Activated T-cell treated with anti-CD3 and anti-CD28 coated beads, Interleukin-2, amount 50 U/mL, for 1 hour (primary cell): Measurements from ENCODE around the gene KRTAP22-1.

Source experiments
- DNase-seq: peaks from one replicate; pipeline ENCODE4 v3.0.0-alpha.2; 2020

KRTAP22-1 gene

GRCh38 chr21:30600787-30601186 lies at the start of gene KRTAP22-1:
Gene KRTAP22-1 (plus strand): TSS chr21:30601087.
- DNase-seq, result no peak

GRCh38 chr21:30552782-30553181 lies 48.1 kb upstream of the KRTAP22-1 start:
- DNase-seq, result no peak

DNA sequence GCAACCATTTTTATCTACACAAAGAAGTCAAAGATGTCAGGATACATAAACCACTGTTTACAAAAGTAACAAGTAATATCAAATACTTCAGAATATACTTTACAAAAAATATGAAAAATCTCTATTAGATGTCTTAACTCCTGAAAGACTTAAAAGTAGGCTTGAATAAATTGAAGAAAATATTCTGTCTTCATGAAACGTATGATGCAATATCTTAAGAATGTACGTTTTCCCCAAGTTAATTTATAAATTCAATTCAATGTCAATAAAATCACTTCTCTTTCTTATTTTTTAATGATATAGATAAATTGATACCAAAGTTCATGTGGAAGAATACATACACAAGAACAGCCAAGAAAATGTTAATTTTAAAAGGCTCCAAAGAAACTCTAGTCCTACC lies 45.8 kb upstream of the KRTAP22-1 start:
- DNase-seq, result no peak

DNA sequence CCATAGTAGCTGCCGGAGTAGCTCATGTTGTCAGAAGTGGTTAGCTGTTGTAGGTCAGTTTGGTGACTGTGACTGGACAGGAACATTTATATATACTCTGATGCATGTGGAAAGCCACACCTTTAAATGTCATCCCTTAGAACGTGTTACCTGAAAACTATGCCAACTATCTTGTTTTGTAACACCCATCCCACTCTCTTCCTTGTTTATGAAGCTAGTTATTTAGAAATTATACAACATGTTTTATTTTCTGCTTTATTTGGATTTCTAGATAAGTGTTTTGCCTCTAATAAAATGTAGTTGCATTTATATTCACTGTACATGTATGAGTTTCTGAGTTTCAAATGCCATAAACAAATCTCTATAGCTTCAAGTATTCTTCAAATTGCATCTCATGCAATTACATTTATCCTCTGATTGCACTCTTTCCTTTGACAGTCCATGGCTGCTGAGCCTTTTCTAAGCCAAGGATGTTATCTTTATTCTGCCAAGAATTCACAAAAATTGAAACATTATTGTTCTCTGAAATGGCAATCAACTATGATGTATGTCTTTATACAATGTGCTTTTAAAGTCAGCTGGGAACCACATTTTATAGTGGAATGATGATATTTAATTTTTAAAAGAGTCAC lies 39.5 kb upstream of the KRTAP22-1 start, which contains the start of gene KRTAP19-7:
KRTAP19-7 (minus strand) TSS at position 51 of the 632 bp plus-strand sequence; CDS start at position 26, 25 bp downstream.
- no peak for DNase-seq

DNA sequence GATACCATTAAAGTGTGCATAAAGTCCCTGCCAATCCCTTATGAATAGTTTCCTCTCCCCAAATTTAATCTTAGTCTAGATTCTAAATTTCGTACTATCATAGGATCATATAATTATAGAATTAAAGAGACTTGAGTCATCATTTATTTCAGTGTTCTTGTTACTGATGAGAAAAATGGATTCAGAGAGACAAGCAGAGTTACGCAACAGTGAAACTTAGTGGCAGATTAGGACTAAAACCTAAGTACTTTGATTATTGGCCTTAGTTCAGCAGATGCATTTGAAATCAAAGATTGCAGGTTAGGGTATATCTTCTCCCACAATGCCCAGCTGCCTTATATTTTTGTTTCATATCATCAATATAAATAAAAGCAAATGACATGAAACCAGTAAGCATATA lies 38.9 kb upstream of the KRTAP22-1 start:
- DNase-seq, result no peak

- DNase-seq, result no peak
Observed at GRCh38 chr21:30563072-30563471, 37.8 kb upstream of the KRTAP22-1 start.

GRCh38 chr21:30563630-30564029 lies 37.3 kb upstream of the KRTAP22-1 start:
- no peak for DNase-seq

DNA sequence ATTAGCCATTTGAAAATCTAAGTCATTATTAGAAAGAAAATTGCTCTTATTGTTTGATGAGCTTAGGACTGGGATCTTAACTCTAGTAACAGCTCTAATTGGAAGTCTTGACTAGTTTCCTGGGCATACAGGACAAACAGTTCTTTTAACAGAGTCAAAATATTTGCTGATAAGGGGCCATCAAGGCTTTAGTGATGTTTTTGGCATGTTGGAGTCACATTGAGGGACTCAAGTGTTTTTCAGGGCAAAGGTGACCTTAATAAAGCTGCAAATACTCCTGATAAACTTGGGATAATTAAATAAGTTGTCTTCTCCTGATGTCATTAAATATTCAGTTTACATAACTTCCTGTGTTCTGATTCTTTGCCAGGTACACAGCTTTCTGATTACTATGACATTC lies 33.3 kb upstream of the KRTAP22-1 start:
- DNase-seq, result no peak

DNA sequence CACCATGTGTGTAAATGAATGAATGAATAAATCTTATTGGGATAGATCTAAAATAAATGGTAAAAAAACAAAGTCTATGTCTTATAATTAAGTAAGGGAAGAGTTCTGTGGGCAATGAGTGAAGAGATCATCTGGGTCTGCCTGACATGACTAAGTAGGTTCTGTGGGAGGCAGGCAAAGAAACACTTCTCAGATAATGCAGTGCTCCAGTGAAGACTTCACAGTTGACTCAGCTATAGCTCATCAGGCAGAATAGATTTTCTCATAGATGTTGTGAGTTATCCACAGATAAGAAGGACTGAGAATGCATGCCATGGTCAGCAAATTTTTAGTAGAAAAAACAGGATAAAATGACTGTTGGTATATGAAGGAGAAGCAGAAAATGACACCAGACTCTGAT lies 23.1 kb upstream of the KRTAP22-1 start:
- DNase-seq, result no peak

DNA sequence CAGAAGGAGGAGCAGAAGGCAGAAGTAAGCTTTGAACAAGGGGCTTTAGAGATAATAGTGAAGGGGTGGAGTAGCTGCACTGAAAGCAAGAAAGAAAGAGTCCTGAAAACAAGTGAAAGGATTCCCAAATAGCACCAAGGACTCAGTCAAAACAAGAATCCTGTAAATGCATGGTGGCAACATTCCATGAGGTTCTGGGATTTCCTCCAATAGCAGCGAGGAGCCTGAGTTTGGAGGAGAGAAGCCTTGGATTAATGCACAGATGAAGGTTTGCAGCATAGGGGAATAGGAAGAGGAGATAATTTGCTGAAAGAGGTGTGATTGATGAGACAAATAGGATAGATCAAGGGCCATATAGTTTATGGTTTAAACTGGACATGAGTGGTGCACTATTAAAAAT lies 21.5 kb upstream of the KRTAP22-1 start:
- no peak for DNase-seq

- DNase-seq, result no peak
Observed at GRCh38 chr21:30580132-30580531, 20.8 kb upstream of the KRTAP22-1 start.

DNA sequence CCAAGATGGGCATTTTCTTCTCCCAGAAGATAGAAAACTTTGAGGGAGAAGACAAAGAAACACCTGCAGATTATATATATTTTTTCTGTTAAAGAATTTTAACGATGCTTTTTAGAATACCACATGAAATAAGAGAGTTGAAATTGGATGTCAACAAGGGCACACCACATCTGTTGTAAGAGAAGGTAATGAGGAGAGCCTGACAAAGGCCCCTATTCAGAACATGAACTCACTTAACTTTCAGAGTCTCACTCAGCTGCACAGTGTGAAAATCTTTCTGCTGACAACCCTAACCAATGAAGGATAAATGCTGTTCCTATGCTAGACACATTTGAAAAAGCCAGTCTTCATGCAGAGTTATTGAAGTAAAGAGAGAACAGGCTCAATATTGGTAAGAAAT lies 18.0 kb upstream of the KRTAP22-1 start:
- no peak for DNase-seq

DNA sequence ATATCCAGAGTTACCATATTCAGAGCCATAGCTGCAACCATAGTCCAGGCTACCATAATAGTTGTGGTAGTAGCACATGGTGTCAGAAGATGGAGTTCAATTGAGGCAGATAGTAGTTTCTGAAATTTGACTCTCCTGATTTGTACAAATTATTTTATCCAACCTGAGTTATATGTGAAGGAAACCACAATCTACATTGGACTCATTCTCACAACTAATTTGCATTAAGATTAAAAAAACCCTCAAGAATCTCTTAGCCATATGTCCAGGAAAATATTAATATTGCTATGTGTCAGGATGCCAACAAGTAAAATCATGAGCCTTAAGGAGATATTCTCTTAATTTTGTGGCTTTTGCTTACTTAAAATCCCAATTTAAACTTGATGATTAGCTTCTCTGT lies 10.6 kb upstream of the KRTAP22-1 start, which contains the start of gene KRTAP22-2:
KRTAP22-2 (minus strand) TSS at position 101 of the 400 bp plus-strand sequence.
- no peak for DNase-seq

- no peak for DNase-seq
Observed at GRCh38 chr21:30592140-30592539, 8.7 kb upstream of the KRTAP22-1 start, which contains the start of gene KRTAP6-3. Gene KRTAP6-3 (plus strand): TSS chr21:30592440. CDS start chr21:30592446, 6 bp downstream.

DNA sequence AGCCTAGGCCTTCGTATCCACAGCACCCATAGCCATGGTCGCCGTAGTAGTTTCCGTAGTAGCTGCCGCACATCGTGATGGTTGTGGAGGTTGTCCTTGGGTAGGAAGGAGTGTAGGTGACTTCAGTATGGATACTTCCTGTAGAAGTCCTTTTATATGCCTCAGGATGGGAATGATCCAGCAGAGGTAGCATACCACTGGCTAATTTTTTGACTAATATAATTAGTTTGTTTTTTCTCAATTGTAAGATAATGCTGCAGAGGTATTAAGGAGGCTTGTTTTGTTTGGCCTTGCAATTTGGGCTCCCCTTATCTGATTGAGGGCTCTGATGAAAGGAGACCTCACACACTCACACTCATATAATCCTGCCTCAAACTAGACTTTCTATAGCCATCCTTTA lies 2.1 kb upstream of the KRTAP22-1 start, which contains the start of gene KRTAP6-2:
KRTAP6-2 (minus strand) TSS at position 101 of the 400 bp plus-strand sequence; CDS start at position 73, 28 bp downstream.
- DNase-seq, result no peak

- DNase-seq, result no peak
Observed at GRCh38 chr21:30605968-30606367, 5.1 kb downstream of the KRTAP22-1 start.

DNA sequence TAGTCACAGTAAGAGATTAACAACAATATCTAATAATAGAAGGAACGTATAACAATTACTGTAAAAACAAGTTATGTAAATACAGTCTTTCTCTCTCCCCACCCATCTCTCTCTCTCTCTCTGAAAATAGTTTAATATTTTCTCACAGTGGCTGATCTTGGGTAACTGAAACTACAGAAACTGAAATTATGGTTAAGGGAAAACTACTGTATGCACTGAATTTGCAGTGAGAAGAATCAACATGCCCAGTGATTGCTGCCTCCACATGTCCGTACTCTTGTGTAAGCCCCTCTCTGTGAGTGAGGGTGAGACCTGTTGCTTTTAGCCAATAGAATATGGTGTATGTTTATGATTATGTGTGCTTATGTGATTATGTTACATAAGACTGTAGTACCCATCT lies 11.2 kb downstream of the KRTAP22-1 start:
- no peak for DNase-seq

- DNase-seq, result no peak
Observed at GRCh38 chr21:30613836-30614235, 12.9 kb downstream of the KRTAP22-1 start, which contains the start of gene KRTAP6-1. Gene KRTAP6-1 (minus strand): TSS chr21:30613930. CDS start chr21:30613904, 26 bp downstream.

- no peak for DNase-seq
Observed at GRCh38 chr21:30615199-30615598, 14.3 kb downstream of the KRTAP22-1 start.

GRCh38 chr21:30616125-30616524 lies 15.2 kb downstream of the KRTAP22-1 start, which contains the start of gene KRTAP20-1:
Gene KRTAP20-1 (plus strand): TSS chr21:30616425. CDS start chr21:30616455, 30 bp downstream.
- no peak for DNase-seq

- DNase-seq, result no peak
Observed at GRCh38 chr21:30620080-30620479, 19.2 kb downstream of the KRTAP22-1 start.

DNA sequence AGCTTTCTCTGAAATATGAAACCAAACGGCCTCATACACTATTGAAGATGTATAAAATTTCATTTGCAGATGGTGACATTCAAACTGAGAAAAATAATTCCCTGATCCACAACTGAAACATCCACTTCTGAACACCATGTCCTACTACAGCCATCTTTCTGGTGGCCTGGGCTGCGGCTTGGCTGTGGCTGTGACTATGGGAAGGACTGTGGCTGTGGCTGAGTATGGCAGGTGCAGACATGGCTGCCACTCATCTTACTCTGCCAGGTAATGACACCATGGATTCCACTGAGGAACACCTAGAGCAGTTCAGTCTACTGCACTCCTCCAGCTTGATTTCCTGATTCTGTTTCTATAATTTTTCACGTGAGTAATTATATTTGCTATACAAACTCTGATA lies 19.6 kb downstream of the KRTAP22-1 start, which contains the start of gene KRTAP20-4:
KRTAP20-4 (plus strand) TSS at position 106 of the 400 bp plus-strand sequence.
- DNase-seq, result no peak

- DNase-seq, result no peak
Observed at GRCh38 chr21:30623362-30623761, 22.5 kb downstream of the KRTAP22-1 start.

DNA sequence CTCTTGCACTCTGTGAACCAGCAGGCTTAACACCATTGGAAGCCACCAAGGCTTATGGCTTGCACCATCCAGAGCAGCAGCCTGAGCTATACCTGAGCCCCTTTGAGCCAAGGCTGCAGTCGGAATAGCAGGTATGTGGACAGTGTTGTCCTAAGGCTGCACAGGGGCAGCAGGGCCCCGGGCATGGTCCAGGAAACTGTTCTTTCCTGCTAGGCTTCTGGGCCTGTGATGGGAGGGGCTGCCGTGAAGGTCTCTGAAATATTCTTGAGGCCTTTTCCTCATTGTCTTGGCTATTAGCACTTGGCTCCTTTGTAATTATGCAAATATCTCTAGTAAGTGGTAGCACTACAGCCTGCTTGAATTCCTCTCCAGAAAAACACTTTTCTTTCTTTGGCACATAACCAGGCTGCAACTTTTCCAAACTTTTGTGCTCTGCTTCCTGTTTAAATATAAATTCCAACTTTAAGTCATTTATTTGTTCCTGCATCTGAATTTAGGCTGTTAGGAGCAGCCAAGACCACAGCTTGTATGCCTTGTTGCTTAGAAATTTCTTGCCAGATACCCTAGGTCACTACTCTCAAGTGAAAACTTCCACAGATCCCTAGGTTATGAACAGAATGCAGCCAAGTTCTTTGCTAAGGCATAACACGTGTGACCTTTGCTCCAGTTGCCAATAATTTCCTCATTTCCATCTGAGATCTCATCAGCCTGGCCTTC lies 24.7 kb downstream of the KRTAP22-1 start:
- no peak for DNase-seq
